ENCODE results near the gene RNF207. TPM values are rescaled to one million over a fixed set of nuclear protein-coding genes. Genes with fewer than 3 reads are reported as not detected.

RNF207 gene
- polyA plus RNA-seq, 6 donors from 2014 or later, result 0.12 to 0.61 (median 0.26) TPM; not detected in 2

- Mint-ChIP-seq H3K4me1 (peaks cover 24 to 27% (median 26%) of the 10 kb centered on the region in 3 donors), H3K27me3 (peaks cover 12 to 40% (median 38%) of the 10 kb centered on the region in 3 donors), H3K4me3 (peak overlapping the region; percentile 51 to 82 (median 68)), H3K36me3 (peaks cover 0 to 8% of the 10 kb centered on the region in 2 donors), H3K9me3 (peaks cover 0 to 1% (median 0%) of the 10 kb centered on the region in 7 donors), H3K27ac (no peak overlapping the region)
- no peak for ATAC-seq (ENCODE audit: low read depth in 2 of 2)
- DNase-seq, result no peak
Observed at GRCh38 chr1:6178751-6179563, 27.0 kb upstream of the RNF207 start.

GRCh38 chr1:6179564-6180175 lies 26.2 kb upstream of the RNF207 start:
- no peak for DNase-seq
- ATAC-seq (ENCODE audit: low read depth in 2 of 2), result peak in 1 of 2 donors; percentile 14
- H3K27ac Mint-ChIP-seq, result no peak overlapping the region
- peak overlapping the region in 1 of 8 donors; percentile 75 for H3K4me3 Mint-ChIP-seq
- peaks cover 12 to 40% (median 38%) of the 10 kb centered on the region in 3 donors for H3K27me3 Mint-ChIP-seq
- peaks cover 0 to 8% of the 10 kb centered on the region in 2 donors for H3K36me3 Mint-ChIP-seq
- H3K4me1 Mint-ChIP-seq, result peaks cover 24 to 27% (median 26%) of the 10 kb centered on the region in 3 donors
- peaks cover 0 to 1% (median 0%) of the 10 kb centered on the region in 7 donors for H3K9me3 Mint-ChIP-seq

- H3K4me3 Mint-ChIP-seq, result peak within 1 kb of the TSS; percentile 51 to 82 (median 76)
- ATAC-seq (ENCODE audit: low read depth in 2 of 2) (peak; percentile 37 to 47), DNase-seq (peak; percentile 14)
- peak within 1 kb of the TSS in 2 of 6 donors; percentile 58 to 68 for H3K27ac Mint-ChIP-seq
- H3K9me3 Mint-ChIP-seq, result peaks cover 0 to 1% (median 0%) of the 10 kb centered on the region in 7 donors
- peaks cover 12 to 40% (median 38%) of the 10 kb centered on the region in 3 donors for H3K27me3 Mint-ChIP-seq
- H3K4me1 Mint-ChIP-seq, result peaks cover 24 to 27% (median 26%) of the 10 kb centered on the region in 3 donors
- peaks cover 0 to 8% of the 10 kb centered on the region in 2 donors for H3K36me3 Mint-ChIP-seq
Observed at GRCh38 chr1:6180268-6180706, 25.6 kb upstream of the RNF207 start, which contains the start of gene CHD5. Gene CHD5, minus strand, starts transcription at chr1:6180321. Its CDS starts 298 bp downstream, at chr1:6180023.

GRCh38 chr1:6180707-6181311 lies 25.1 kb upstream of the RNF207 start:
- ATAC-seq (ENCODE audit: low read depth in 2 of 2) (peak; percentile 38 to 49), DNase-seq (no peak)
- peak overlapping the region in 2 of 6 donors; percentile 58 to 68 for H3K27ac Mint-ChIP-seq
- peaks cover 12 to 40% (median 38%) of the 10 kb centered on the region in 3 donors for H3K27me3 Mint-ChIP-seq
- peaks cover 24 to 27% (median 26%) of the 10 kb centered on the region in 3 donors for H3K4me1 Mint-ChIP-seq
- H3K4me3 Mint-ChIP-seq, result peak overlapping the region; percentile 17 to 82 (median 76)
- H3K36me3 Mint-ChIP-seq, result peaks cover 2 to 8% of the 10 kb centered on the region in 2 donors
- peaks cover 0 to 1% (median 0%) of the 10 kb centered on the region in 7 donors for H3K9me3 Mint-ChIP-seq

GRCh38 chr1:6181347-6181770 lies 24.6 kb upstream of the RNF207 start:
- Mint-ChIP-seq H3K27ac (peak overlapping the region in 2 of 6 donors; percentile 58 to 68), H3K36me3 (peaks cover 5 to 9% of the 10 kb centered on the region in 2 donors), H3K27me3 (peaks cover 12 to 40% (median 38%) of the 10 kb centered on the region in 3 donors), H3K4me3 (peak overlapping the region; percentile 17 to 82 (median 76)), H3K4me1 (peaks cover 24 to 27% (median 26%) of the 10 kb centered on the region in 3 donors), H3K9me3 (peaks cover 0 to 1% (median 0%) of the 10 kb centered on the region in 7 donors)
- no peak for DNase-seq
- no peak for ATAC-seq (ENCODE audit: low read depth in 2 of 2)

GRCh38 chr1:6183520-6183989 lies 22.4 kb upstream of the RNF207 start:
- no peak overlapping the region for H3K27ac Mint-ChIP-seq

GRCh38 chr1:6184083-6184783 lies 21.7 kb upstream of the RNF207 start:
- Mint-ChIP-seq H3K36me3 (peaks cover 12 to 13% of the 10 kb centered on the region in 2 donors), H3K9me3 (peaks cover 0 to 1% (median 0%) of the 10 kb centered on the region in 7 donors), H3K27me3 (peaks cover 4 to 15% (median 14%) of the 10 kb centered on the region in 3 donors), H3K27ac (no peak overlapping the region), H3K4me1 (peaks cover 19 to 22% (median 19%) of the 10 kb centered on the region in 3 donors), H3K4me3 (no peak overlapping the region)
- ATAC-seq (ENCODE audit: low read depth in 2 of 2), result no peak
- no peak for DNase-seq

More at GRCh38 chr1:6183520-6183989, 22.4 kb upstream of the RNF207 start:
- H3K9me3 Mint-ChIP-seq, result peaks cover 0 to 1% (median 0%) of the 10 kb centered on the region in 7 donors
- ATAC-seq (ENCODE audit: low read depth in 2 of 2), result no peak
- DNase-seq, result no peak
- H3K4me1 Mint-ChIP-seq, result peaks cover 19 to 22% (median 19%) of the 10 kb centered on the region in 3 donors
- no peak overlapping the region for H3K4me3 Mint-ChIP-seq
- H3K27me3 Mint-ChIP-seq, result peaks cover 4 to 22% (median 19%) of the 10 kb centered on the region in 3 donors
- H3K36me3 Mint-ChIP-seq, result peaks cover 7 to 8% of the 10 kb centered on the region in 2 donors

- H3K36me3 Mint-ChIP-seq, result peaks cover 13 to 15% of the 10 kb centered on the region in 2 donors
- DNase-seq (no peak), ATAC-seq (ENCODE audit: low read depth in 2 of 2) (no peak)
- peaks cover 0 to 1% (median 0%) of the 10 kb centered on the region in 7 donors for H3K9me3 Mint-ChIP-seq
- peaks cover 4 to 15% (median 14%) of the 10 kb centered on the region in 3 donors for H3K27me3 Mint-ChIP-seq
- H3K4me3 Mint-ChIP-seq, result no peak overlapping the region
- H3K27ac Mint-ChIP-seq, result no peak overlapping the region
- H3K4me1 Mint-ChIP-seq, result peaks cover 21 to 23% (median 22%) of the 10 kb centered on the region in 3 donors
Observed at GRCh38 chr1:6185151-6185550, 20.8 kb upstream of the RNF207 start.

- peaks cover 19 to 24% (median 20%) of the 10 kb centered on the region in 3 donors for H3K4me1 Mint-ChIP-seq
- peaks cover 13 to 15% of the 10 kb centered on the region in 2 donors for H3K36me3 Mint-ChIP-seq
- peak overlapping the region in 1 of 6 donors; percentile 34 for H3K27ac Mint-ChIP-seq
- peak overlapping the region in 1 of 8 donors; percentile 9 for H3K4me3 Mint-ChIP-seq
- DNase-seq, result no peak
- peaks cover 4 to 12% (median 11%) of the 10 kb centered on the region in 3 donors for H3K27me3 Mint-ChIP-seq
- ATAC-seq (ENCODE audit: low read depth in 2 of 2), result no peak
- H3K9me3 Mint-ChIP-seq, result peaks cover 0 to 1% (median 0%) of the 10 kb centered on the region in 7 donors
Observed at GRCh38 chr1:6185635-6186382, 20.1 kb upstream of the RNF207 start.

- DNase-seq (no peak), ATAC-seq (ENCODE audit: low read depth in 2 of 2) (no peak)
- H3K4me3 Mint-ChIP-seq, result no peak overlapping the region
- peaks cover 13 to 22% of the 10 kb centered on the region in 2 donors for H3K36me3 Mint-ChIP-seq
- H3K27me3 Mint-ChIP-seq, result no peaks in the 10 kb centered on the region
- no peak overlapping the region for H3K27ac Mint-ChIP-seq
- H3K4me1 Mint-ChIP-seq, result peaks cover 4 to 14% (median 11%) of the 10 kb centered on the region in 3 donors
- no peaks in the 10 kb centered on the region for H3K9me3 Mint-ChIP-seq
Observed at GRCh38 chr1:6188466-6188865, 17.5 kb upstream of the RNF207 start.

- H3K27me3 Mint-ChIP-seq, result no peaks in the 10 kb centered on the region
- peaks cover 12 to 24% (median 22%) of the 10 kb centered on the region in 3 donors for H3K4me1 Mint-ChIP-seq
- no peak overlapping the region for H3K4me3 Mint-ChIP-seq
- H3K36me3 Mint-ChIP-seq, result peaks cover 13 to 27% of the 10 kb centered on the region in 2 donors
- DNase-seq (no peak), ATAC-seq (ENCODE audit: low read depth in 2 of 2) (no peak)
- no peaks in the 10 kb centered on the region for H3K9me3 Mint-ChIP-seq
- H3K27ac Mint-ChIP-seq, result no peak overlapping the region
Observed at GRCh38 chr1:6191968-6192367, 14.0 kb upstream of the RNF207 start.
